ENCODE measurements around the gene ARHGAP19. TPM values are rescaled to one million over a fixed set of nuclear protein-coding genes. Genes with fewer than 3 reads are reported as not detected.

Gene ARHGAP19
- total and polyA plus RNA-seq, 9 of the 15 experiments (the other 6 are each of a cell fraction or from before 2014, with no cell fraction given) = 14.8 to 49.5 (median 26.8) TPM

DNA sequence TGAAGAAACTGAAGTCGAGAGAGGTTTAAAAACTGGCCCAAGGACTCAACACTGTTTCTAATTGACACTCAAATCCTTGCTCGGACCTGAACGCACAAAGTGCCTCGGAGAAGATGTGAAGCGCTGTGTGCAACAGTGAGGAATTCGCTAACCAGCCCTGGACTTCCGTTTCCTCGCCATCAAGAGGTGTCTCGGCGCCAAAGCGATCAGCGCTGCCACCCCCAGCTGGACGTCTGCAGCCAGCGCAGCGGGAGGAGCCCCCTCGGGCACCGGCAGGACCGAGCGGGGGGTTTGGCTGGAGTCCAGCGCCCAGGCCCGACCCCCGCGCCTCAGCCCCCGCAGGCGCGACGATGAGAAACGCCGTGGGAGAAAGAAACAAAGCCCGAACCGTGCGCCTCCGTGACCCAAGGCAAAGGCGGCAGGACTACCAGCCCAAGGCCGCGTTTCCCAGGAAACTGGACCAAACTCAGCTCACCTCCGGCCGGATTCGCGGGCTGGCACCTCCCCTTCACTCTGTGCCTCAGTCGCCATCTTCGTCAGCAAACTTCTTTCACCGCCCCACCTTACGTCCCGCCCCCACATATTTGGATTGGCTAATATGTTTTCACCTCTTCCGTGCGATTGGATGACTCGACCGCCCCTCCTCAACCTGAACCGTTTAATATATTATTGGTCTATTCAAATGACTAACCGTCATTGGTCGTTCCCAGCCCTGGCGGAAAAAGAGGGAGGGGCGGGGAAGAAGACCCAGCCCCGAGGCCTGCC lies at the start of gene ARHGAP19 (continued):
- TF ChIP-seq, protein P1, sequence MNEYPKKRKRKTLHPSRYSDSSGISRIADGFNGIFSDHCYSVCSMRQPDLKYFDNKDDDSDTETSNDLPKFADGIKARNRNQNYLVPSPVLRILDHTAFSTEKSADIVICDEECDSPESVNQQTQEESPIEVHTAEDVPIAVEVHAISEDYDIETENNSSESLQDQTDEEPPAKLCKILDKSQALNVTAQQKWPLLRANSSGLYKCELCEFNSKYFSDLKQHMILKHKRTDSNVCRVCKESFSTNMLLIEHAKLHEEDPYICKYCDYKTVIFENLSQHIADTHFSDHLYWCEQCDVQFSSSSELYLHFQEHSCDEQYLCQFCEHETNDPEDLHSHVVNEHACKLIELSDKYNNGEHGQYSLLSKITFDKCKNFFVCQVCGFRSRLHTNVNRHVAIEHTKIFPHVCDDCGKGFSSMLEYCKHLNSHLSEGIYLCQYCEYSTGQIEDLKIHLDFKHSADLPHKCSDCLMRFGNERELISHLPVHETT (CRISPR knock-in tag; conservative IDR thresholded peaks at IDR 0.05 in 1 of 2, IDR thresholded peaks at IDR 0.05 in 1 of 2) = peak in 1 of 2 experiments; percentile 57; a peak in 1 of 4 replicates
- peak; percentile 96 for TF ChIP-seq MYBL2 (IDR thresholded peaks at IDR 0.05; ENCODE audit: low read depth)
- no peak; the same call in 1 of the 2 replicates for TF ChIP-seq MYBL2 (CRISPR knock-in tag; IDR thresholded peaks at IDR 0.05; ENCODE audit: borderline replicate concordance)
- TF ChIP-seq, protein P2, sequence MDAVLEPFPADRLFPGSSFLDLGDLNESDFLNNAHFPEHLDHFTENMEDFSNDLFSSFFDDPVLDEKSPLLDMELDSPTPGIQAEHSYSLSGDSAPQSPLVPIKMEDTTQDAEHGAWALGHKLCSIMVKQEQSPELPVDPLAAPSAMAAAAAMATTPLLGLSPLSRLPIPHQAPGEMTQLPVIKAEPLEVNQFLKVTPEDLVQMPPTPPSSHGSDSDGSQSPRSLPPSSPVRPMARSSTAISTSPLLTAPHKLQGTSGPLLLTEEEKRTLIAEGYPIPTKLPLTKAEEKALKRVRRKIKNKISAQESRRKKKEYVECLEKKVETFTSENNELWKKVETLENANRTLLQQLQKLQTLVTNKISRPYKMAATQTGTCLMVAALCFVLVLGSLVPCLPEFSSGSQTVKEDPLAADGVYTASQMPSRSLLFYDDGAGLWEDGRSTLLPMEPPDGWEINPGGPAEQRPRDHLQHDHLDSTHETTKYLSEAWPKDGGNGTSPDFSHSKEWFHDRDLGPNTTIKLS (IDR thresholded peaks at IDR 0.05; ENCODE audit: borderline replicate concordance, low read depth) = peak; percentile 49; the same call in 1 of the 2 replicates
- no peak for TF ChIP-seq NR1H2 (CRISPR knock-in tag; IDR thresholded peaks at IDR 0.05)
- no peak for TF ChIP-seq ZNF253 (CRISPR knock-in tag; conservative IDR thresholded peaks at IDR 0.05)
- peak; percentile 77 for TF ChIP-seq EGR1 (conservative IDR thresholded peaks at IDR 0.05)
- TF ChIP-seq POLR2H (tag; IDR thresholded peaks at IDR 0.05; ENCODE audit: low read depth) = peak; percentile 52; the same call in 1 of the 2 replicates
- peak; percentile 58 for TF ChIP-seq SAP30 (IDR thresholded peaks at IDR 0.05; ENCODE audit: borderline replicate concordance, insufficient read depth, low read depth, low read length, poor library complexity, severe bottlenecking)
- TF ChIP-seq, protein P3, sequence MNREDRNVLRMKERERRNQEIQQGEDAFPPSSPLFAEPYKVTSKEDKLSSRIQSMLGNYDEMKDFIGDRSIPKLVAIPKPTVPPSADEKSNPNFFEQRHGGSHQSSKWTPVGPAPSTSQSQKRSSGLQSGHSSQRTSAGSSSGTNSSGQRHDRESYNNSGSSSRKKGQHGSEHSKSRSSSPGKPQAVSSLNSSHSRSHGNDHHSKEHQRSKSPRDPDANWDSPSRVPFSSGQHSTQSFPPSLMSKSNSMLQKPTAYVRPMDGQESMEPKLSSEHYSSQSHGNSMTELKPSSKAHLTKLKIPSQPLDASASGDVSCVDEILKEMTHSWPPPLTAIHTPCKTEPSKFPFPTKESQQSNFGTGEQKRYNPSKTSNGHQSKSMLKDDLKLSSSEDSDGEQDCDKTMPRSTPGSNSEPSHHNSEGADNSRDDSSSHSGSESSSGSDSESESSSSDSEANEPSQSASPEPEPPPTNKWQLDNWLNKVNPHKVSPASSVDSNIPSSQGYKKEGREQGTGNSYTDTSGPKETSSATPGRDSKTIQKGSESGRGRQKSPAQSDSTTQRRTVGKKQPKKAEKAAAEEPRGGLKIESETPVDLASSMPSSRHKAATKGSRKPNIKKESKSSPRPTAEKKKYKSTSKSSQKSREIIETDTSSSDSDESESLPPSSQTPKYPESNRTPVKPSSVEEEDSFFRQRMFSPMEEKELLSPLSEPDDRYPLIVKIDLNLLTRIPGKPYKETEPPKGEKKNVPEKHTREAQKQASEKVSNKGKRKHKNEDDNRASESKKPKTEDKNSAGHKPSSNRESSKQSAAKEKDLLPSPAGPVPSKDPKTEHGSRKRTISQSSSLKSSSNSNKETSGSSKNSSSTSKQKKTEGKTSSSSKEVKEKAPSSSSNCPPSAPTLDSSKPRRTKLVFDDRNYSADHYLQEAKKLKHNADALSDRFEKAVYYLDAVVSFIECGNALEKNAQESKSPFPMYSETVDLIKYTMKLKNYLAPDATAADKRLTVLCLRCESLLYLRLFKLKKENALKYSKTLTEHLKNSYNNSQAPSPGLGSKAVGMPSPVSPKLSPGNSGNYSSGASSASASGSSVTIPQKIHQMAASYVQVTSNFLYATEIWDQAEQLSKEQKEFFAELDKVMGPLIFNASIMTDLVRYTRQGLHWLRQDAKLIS (CRISPR knock-in tag; IDR thresholded peaks at IDR 0.05) = no peak
- no peak for TF ChIP-seq PURB (CRISPR knock-in tag; IDR thresholded peaks at IDR 0.05; ENCODE audit: low read depth)
- no peak for TF ChIP-seq NR3C1 (CRISPR knock-in tag; IDR thresholded peaks at IDR 0.05)
- TF ChIP-seq ATF1 (CRISPR knock-in tag; IDR thresholded peaks at IDR 0.05) = no peak
- TF ChIP-seq ATF1 (tag; IDR thresholded peaks at IDR 0.05) = peak; percentile 85
- TF ChIP-seq ZNF780A (CRISPR knock-in tag; IDR thresholded peaks at IDR 0.05) = no peak
- peak; percentile 70 for TF ChIP-seq NEUROD1 (IDR thresholded peaks at IDR 0.05; ENCODE audit: borderline replicate concordance, low read depth, low read length, partially characterized antibody)

Data from K562 (cell line).